Parietal lobe (tissue), 1 donor: ENCODE measurements around the gene ADO. TPM values are rescaled to one million over a fixed set of nuclear protein-coding genes. Genes with fewer than 3 reads are reported as not detected.

Source experiments
- total RNA-seq: library from RNA; depleted of rRNA; stranded (reverse); fragments of >200 nt; gene quantifications from one replicate; pipeline ENCODE4 v1.2.3, GENCODE V29; 2014

ADO gene
- total RNA-seq = 32.9 TPM

GRCh38 chr10:62804356-62805230 lies at the start of gene ADO:
Gene ADO, plus strand, starts transcription at chr10:62804720. Its CDS starts 340 bp downstream, at chr10:62805060.

GRCh38 chr10:62816331-62817120 lies 12.0 kb downstream of the ADO start, which contains the start of gene EGR2:
Gene EGR2, minus strand, starts transcription at chr10:62816366. Its CDS starts 337 bp downstream, at chr10:62816029.

Other genes starting within 250 kb of the ADO start
- gene EGR2, start 11.6 kb downstream of the ADO start, total RNA-seq = 0.63 TPM